ENCODE results near the gene AGBL4.

AGBL4 gene

DNA sequence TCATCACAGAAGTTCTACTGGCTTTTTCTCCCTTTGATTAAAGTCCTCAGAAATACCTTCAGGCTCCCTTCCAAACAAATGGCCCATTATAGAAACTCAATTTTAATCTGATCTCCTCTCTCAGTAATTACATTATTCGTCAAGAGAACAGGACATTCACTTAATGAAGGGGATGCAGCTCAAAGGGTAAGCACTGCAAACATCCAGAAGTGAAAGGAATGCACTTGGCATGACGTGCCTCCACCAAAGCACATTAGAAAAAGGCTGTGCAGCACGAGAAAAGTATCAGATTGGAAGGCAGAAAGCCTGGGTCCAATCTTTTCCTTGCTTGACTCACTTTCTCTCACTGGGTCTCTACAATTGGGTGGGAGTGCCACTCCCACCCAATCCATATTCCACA is 1024.4 kb downstream of the AGBL4 start:
- Histone ChIP-seq H3K9me3 (ENCODE audit: control insufficient read depth, insufficient read depth, low read depth, low read length) (no peaks in the 10 kb centered on the region), H3K4me3 (ENCODE audit: low read depth, low read length) (no peak overlapping the region), H3K27ac (ENCODE audit: extremely low read depth, low read depth, low read length) (no peak overlapping the region), H3K36me3 (ENCODE audit: control insufficient read depth in 2 of 2, insufficient read depth in 1 of 2, low read length in 2 of 2) (no peaks in the 10 kb centered on the region), H3K4me1 (ENCODE audit: control insufficient read depth, insufficient read depth, low read length) (no peaks in the 10 kb centered on the region)
- TF ChIP-seq ZNF677 (tag by site-specific recombination; IDR thresholded peaks at IDR 0.05) (no peak), ZNF221 (tag by site-specific recombination; IDR thresholded peaks at IDR 0.05; ENCODE audit: borderline replicate concordance) (no peak), ZFP3 (tag by site-specific recombination; IDR thresholded peaks at IDR 0.05; ENCODE audit: low read depth) (no peak), ZNF341 (tag by site-specific recombination; IDR thresholded peaks at IDR 0.05; ENCODE audit: low read depth) (no peak), GFI1B (tag by site-specific recombination; IDR thresholded peaks at IDR 0.05) (no peak), ZNF26 (tag by site-specific recombination; IDR thresholded peaks at IDR 0.05) (no peak), ZNF391 (tag by site-specific recombination; IDR thresholded peaks at IDR 0.05; ENCODE audit: borderline replicate concordance, low read depth) (no peak), KLF7 (tag by site-specific recombination; IDR thresholded peaks at IDR 0.05; ENCODE audit: borderline replicate concordance) (no peak), ZNF549 (tag by site-specific recombination; IDR thresholded peaks at IDR 0.05) (no peak), ZNF704 (tag by site-specific recombination; IDR thresholded peaks at IDR 0.05) (no peak)
- TF ChIP-seq, protein P1, sequence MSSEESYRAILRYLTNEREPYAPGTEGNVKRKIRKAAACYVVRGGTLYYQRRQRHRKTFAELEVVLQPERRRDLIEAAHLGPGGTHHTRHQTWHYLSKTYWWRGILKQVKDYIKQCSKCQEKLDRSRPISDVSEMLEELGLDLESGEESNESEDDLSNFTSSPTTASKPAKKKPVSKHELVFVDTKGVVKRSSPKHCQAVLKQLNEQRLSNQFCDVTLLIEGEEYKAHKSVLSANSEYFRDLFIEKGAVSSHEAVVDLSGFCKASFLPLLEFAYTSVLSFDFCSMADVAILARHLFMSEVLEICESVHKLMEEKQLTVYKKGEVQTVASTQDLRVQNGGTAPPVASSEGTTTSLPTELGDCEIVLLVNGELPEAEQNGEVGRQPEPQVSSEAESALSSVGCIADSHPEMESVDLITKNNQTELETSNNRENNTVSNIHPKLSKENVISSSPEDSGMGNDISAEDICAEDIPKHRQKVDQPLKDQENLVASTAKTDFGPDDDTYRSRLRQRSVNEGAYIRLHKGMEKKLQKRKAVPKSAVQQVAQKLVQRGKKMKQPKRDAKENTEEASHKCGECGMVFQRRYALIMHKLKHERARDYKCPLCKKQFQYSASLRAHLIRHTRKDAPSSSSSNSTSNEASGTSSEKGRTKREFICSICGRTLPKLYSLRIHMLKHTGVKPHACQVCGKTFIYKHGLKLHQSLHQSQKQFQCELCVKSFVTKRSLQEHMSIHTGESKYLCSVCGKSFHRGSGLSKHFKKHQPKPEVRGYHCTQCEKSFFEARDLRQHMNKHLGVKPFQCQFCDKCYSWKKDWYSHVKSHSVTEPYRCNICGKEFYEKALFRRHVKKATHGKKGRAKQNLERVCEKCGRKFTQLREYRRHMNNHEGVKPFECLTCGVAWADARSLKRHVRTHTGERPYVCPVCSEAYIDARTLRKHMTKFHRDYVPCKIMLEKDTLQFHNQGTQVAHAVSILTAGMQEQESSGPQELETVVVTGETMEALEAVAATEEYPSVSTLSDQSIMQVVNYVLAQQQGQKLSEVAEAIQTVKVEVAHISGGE (tag by site-specific recombination; conservative IDR thresholded peaks at IDR 0.05; ENCODE audit: low read depth), result no peak
- CTCF ChIA-PET, result no interaction called here
- POLR2A ChIA-PET, result no interaction called here

DNA sequence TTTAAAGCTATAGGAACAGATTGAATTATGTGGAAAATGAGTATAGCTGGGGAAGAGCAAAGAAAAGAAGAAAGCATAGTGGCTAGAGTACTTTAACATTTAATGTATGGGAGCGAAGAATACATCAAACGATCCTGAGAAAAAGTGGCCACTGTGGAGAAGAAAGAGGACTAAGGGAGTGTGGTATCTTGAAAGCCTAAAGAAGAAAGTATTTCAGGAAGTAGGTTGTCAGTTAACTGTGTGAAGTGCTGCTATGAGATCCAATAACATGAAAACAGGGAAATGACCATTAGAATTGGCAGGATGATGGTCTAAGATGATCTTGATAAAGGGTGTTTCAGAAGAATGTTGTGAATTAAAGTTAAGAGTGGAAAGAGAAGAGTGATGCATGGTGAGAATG is 1027.4 kb downstream of the AGBL4 start:
- Histone ChIP-seq H3K27ac (ENCODE audit: extremely low read depth, low read depth, low read length) (no peak overlapping the region), H3K4me3 (ENCODE audit: low read depth, low read length) (no peak overlapping the region), H3K9me3 (ENCODE audit: control insufficient read depth, insufficient read depth, low read depth, low read length) (no peaks in the 10 kb centered on the region), H3K4me1 (ENCODE audit: control insufficient read depth, insufficient read depth, low read length) (no peaks in the 10 kb centered on the region), H3K36me3 (ENCODE audit: control insufficient read depth in 2 of 2, insufficient read depth in 1 of 2, low read length in 2 of 2) (no peaks in the 10 kb centered on the region)
- TF ChIP-seq ELK4 (IDR thresholded peaks at IDR 0.05; ENCODE audit: borderline replicate concordance, low read depth, low read length), result no peak
- no peak for TF ChIP-seq EGR2 (tag by site-specific recombination; IDR thresholded peaks at IDR 0.05; ENCODE audit: low read depth)
- no peak for TF ChIP-seq SCRT1 (tag by site-specific recombination; IDR thresholded peaks at IDR 0.05; ENCODE audit: borderline replicate concordance)
- TF ChIP-seq, protein P2, sequence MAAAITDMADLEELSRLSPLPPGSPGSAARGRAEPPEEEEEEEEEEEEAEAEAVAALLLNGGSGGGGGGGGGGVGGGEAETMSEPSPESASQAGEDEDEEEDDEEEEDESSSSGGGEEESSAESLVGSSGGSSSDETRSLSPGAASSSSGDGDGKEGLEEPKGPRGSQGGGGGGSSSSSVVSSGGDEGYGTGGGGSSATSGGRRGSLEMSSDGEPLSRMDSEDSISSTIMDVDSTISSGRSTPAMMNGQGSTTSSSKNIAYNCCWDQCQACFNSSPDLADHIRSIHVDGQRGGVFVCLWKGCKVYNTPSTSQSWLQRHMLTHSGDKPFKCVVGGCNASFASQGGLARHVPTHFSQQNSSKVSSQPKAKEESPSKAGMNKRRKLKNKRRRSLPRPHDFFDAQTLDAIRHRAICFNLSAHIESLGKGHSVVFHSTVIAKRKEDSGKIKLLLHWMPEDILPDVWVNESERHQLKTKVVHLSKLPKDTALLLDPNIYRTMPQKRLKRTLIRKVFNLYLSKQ (tag by site-specific recombination; IDR thresholded peaks at IDR 0.05; ENCODE audit: borderline replicate concordance), result no peak
- TF ChIP-seq ZNF302 (tag by site-specific recombination; IDR thresholded peaks at IDR 0.05; ENCODE audit: low read depth), result no peak
- TF ChIP-seq KLF10 (tag by site-specific recombination; IDR thresholded peaks at IDR 0.05), result no peak
- no peak for TF ChIP-seq PBX3 (CRISPR knock-in tag; IDR thresholded peaks at IDR 0.05)
- TF ChIP-seq, protein P1 (tag by site-specific recombination; conservative IDR thresholded peaks at IDR 0.05; ENCODE audit: low read depth), result no peak
- CTCF ChIA-PET, result no interaction called here
- POLR2A ChIA-PET, result no interaction called here

All from HEK293 (cell line).